Activated CD8-positive, alpha-beta memory T cell treated with anti-CD3 and anti-CD28 coated beads, Interleukin-2, amount 50 U/mL, for 24 hours (primary cell): Measurements from ENCODE around the gene ATXN7L2.

Source experiments
- DNase-seq: peaks from one replicate; pipeline ENCODE4 v3.0.0-alpha.2; 2020; ENCODE audit errors: extremely low read depth

The ATXN7L2 gene

DNA sequence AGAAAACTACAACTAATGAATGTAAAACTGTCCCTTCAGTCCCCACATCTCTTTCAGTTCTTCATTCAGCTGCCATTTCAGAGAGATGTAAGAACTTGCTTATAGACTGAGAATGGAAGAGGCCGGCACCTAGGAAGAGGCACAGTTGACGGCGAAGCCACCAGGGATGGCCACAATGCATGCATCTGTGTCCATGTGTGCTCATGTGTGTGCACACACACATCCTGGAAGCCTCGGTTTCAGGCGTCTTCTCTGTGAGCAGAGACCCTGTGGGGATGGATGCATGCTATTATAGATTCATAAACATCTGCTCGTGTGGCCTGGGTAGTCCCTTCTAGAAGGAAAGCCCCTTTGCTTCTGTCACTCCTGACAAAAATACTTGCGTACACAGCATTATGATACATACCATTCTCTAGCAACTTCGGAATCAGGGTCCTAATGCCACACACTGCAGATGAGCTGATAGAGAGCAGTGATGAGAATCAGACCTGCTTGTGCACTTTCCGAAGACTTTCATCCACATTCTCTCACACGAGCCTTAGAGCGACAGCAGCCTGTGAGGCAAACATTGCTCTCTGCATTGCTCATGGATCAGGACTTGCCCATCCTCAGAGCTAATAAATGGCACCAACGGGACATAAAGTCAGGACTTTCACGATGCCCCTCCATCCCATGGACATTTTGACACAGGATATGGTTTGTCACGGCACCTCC is 43.5 kb downstream of the ATXN7L2 start:
- DNase-seq = no peak

DNA sequence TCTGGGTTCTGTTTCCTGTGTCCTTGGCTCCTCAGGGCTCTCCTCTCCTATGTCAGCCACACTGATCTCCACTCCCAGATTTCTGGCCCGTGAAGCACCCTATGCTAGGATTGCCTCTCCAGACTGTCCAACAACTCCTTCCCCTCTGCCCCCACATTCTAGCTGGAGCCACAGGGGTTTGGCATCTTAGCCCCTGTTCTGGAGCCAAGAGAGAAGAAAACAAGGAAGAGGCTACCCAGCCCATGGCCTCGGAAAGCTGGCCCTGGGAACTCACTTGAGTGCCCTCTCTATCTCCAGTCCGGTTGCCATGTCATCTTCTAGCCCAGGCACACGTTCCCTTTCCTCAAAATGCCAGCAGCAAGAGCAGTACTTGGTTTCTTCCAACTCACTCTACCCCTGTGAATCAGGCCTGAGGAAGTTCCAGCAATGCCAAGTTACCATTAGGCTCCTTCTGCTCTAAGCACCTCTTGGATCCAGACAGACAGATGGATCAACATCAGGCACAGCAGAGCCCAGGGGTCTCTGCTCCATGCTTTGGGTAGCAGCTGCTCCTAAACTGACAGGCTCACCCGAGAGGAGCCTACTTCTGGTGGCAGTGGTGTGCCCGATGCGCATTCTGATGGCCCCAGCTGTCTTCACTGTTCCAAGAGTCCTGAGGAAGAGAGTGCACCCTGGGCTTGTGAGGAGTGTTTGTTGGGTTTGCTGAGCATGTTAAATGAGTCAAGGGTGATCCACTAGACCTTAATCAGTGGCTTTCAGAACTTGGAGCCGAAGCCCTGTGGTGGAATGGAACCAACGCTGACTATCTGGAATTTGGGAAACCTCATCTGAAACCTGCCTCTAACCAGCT is 44.4 kb downstream of the ATXN7L2 start:
- DNase-seq = no peak

DNA sequence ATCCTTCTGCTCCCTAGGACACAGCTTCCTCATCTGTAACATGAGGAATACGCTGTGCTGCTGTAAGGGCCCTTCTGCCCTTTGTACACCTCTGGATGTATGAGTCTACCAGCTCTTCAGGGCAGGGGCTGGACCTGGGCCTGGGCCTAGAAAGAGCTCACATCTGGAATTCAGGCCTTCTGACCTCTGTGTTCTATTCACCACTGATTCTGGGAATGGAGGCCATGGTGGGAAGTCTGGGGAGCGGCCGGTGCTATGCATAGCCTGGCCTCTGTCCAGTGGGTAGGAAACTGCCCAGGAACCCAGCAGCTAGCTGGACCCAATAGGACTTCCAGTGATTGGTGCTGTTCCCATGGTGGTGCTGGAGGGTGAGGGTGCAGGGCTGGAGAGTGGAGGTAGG is 45.0 kb downstream of the ATXN7L2 start:
- DNase-seq = no peak

DNA sequence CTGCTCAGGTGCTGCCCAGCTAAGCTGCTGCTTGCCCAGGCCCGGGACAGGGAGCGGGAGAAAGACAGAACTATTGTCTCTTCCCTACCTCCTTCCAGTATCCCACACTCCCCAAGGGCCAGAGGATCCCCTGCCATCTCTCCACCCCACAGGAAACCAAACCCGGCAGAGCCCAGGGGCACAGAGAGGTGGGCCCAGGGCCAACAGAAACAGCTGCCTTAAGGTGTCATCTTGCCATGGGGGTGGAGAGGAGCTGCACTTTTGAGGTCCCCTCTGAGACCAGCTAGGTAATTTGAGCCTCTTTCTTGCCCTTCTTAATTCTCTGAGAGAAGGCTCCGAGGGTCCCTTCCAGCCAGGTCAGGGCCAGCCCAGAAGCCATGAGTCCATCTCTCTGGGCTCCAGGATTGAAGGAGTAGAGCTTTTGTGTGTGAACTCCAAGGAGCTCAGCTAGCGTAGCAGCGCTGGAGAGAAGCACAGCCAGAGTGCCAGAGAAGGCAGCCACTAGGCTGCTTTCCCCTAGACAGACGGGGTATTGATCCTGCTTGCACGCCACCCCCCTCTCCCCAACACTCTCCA is 46.3 kb downstream of the ATXN7L2 start:
- no peak for DNase-seq

DNA sequence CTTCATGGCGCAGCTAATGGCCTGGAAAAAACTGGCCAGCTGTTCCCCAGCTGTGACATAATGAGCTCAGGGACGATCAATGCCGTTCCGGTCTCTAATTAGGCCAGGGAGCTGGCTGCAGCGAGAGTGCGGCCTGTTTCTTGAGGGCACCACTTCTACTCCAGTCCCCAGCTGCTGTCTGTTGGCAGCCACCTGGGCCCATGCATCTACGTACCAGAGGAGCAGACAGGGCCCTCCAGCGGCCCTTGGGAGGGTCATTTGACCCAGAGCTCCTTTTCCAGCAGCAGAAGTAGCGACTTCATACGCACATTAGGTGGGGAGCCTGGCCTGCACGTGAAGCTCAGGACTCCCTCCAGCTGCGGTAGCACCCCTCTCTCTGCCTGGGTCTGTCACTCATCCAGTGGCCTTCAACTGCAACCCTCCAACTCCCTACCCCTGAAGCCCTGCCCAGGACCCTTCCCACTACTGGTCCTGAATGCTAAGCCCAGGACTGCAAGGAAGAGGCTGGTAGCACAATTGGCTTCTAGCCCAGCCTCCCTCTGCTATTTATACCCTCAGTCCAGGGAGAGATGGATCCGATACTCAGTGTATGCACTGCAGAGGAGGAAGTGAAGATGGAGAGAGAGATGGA is 46.9 kb downstream of the ATXN7L2 start:
- no peak for DNase-seq

DNA sequence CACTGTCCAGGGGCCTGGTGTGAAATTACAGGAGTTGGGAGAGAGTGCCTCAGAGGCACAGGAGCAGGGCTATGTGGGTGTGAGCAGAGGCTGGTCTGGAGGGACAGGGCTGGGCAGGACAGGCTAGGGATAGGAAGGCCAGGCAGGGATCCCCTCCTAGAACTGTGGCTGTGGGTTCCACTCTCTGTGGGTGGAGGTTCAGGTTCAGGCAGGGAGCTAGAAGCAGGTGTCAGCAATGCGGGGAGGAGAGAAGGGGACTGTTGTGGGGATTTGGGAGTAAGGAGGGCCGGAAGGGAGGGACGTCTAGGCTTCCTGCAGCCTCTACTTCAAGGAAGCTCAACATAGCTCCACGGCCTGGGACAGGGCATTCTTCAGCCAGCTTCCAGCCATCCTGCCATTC is 47.7 kb downstream of the ATXN7L2 start:
- DNase-seq = no peak

DNA sequence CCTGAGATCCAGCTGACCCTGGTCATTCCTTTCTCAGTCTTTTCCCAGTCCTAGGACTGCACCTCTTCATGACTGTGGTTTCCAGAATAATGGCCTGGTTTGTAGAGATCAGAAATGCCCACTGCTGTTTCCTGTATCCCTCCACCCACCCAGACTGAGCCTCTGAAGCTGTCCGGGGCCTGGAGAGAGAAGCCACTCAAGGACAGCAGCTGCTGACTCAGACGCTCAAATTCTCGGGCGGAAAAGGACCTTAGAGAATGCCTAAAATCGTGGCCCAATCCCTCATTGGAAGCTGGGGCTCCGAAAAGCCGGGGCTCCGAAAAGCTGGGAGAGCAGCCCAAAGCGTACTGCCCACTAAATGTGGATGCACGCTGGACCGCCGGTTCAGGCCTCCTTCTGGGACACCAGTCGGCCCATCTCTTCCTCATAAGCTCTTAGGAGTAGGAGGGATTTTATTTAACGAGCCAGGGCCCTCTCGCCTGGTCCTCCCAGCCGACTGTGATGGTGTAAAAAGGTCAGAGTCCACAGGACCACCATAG is 48.2 kb downstream of the ATXN7L2 start:
- DNase-seq = no peak

DNA sequence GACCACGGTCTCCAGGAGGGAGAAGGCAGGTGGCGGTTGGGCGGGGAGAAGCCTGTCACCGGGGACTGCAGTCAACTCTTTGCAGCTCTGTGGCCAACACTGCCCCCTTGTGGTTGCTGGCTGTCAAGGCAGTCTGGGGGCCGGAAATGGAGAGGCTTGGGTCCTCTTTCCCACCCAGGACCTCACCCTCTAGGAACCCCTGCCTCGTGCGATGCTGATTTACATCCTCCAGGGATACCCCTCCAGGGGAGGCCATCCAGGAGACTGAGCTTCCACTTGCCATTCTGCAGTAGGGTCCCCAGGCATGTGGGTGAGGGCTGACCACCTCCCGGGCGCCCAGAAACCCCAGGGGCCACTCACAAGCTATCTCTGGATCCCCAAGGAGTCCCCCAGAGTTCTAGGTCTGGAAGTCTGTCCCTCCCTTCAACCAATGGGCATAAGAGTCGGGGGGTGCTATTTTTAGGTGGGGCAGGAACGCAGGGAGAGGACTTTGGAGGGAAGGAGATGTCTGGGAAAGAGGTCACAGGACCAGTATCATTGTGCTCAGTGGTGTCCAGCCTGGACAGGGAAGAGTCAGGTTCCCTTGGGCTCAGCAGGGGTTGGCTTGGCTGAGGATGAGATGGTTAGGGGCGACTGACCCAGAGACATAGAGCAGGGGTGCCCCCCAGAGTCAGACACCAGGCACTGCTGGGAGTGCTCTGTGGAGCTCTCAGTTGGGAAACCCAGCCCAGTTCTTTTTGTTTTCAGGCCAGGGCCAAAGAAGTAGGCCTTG is 48.8 kb downstream of the ATXN7L2 start:
- DNase-seq = peak; percentile 72

DNA sequence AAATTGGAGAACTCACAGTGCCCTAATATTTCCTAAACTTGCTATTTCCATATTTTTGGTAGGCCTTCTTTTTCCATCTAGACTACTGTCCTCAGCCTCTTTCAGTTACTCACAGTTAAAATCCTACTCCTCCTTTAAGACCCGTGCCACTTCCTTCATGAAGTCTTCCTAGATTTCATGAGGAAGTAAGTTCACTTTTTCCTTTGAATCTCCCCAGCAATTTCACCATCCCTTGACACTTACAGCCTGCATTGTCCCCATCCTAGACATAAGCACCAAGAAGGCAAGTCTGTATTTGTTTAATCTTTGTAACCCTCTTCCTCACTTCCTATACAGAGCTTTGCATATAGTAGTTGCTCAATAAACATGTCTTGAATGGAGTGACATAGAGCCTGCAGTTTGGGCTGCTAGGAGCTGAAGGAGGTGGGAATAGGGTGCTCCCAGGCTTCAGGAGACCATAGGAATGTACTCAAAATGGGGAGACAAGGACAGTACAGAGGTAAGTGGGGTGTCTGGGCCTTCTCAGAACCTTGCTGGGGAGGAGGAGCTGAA is 50.7 kb downstream of the ATXN7L2 start:
- DNase-seq = no peak

DNA sequence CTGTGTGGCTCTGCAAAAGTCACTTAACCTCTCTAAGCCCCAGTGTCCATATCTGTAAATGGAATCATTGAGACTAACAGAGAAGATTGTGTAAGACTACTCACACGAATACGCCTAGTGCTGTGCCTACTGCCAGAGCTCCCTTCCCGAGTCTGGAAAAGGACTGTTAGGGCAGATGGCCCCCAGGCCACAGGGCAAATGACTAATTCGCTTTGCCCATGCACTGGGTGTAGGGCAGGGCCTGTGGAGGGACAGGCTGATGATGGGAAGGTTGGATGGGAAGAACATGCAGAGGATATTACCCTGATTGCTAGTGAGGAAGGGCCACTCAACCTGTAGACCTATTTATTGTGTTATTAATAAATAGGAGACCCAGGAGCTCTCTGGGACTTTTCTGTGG is 51.8 kb downstream of the ATXN7L2 start:
- no peak for DNase-seq

DNA sequence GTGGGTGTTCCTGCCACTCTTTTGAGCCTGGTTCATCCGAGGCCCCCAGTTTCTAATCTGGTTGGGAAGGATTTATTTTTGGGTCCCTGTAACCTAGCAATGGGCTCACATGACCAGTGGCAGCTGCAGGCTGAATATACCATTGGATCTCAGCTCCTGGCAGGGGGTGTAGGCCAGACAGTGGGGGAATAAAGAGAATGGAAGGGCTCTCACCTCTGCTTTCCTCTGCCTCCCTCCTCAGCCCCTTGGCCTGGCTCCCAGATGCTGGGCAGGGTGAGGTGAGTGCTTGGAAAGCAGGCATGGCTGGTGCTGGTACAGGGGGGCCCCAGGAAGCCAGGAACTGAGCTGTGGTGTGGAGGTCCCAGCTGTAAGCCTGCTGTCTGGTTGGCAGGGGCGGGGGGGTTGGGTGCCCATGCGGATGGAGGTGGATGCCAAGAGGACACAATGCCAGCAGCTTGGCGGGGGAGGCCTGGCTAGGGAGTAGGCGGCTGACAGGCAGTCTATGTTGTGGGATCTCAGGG is 52.3 kb downstream of the ATXN7L2 start:
- DNase-seq = no peak

DNA sequence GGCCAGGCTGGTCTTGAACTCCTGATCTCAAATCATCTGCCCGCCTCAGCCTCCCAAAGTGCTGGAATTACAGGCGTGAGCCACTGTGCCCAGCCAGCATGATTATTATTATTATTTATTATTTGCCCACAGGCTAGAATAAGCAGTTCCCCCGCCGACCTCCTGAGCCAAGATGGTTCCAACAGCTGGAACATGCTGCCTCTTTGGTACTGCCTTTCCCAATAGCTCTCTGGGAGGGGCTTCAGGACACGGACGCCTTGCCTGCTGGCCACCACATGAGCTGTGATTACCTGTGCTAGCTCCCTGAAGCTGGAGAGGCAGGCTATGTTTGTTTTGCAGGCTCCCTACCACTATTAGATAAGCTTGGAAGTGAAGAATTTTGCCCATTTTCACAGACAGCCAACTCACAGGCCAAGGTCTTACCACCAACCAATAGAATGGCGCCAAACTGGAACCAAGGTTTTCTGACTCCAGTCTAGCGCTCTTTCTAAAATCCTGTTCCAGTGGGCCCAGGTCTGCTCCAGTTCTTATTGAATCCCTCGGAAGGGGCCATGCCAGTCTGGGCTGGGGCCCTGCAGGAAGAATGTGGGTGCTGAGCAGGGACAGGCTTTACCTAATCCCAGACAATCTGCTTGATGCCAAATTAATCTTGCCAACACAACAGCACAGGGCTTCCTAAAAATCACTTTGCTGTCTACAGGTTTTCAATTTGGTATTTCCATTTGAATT is 53.9 kb downstream of the ATXN7L2 start:
- no peak for DNase-seq

DNA sequence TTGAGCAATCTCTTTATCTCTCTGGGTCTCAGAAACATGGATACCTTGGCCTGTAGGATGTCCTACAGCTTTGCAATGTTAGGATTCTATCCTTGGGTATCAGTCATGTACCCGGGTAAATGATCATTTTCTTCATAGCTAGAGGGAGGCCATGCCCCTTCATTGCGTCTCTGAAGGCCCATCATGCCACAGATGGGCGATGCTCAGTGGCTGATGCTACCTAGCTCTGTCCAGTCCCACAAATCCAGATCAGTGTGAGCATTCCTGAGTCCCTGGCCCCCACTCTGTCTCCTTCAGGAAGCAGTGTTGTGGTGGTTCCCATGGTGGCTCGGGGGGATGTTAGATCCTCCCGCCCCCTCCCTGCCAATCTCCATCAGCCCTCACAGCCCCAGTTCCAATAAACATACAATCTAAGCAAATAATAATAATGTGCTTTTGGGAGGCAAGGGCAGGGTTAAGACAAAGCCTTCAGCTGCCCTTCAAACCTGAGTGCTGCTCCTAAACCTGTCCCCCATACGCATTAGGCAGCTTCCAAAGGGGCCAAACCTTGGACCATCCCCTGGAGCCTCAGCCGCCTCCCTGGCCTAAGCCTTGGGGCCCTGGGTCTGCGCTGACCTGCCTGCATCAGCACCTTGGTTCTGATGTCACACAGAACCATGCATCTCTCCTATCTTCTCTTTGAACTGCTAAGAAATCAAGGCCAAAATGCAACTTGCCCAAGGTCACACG is 55.3 kb downstream of the ATXN7L2 start:
- no peak for DNase-seq

DNA sequence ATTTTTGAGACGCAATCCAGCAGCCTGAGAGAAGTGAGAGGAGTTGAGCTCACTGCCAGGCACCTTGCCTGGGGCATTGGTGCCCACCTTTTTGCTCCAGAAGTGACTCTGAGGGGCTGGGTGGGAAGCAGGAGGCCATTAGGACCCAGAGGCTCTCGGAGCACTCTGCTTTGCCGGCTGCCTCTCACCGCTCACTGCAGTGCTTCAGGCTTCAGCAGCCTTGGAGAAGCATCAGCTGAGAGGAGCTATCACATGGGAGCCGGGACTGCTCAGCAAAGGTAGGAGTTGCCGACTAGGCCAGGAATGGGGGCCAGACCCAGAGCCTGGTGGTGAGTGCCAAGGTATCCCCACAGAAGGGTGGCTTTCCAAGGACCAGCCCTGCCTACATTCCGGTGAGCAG is 56.0 kb downstream of the ATXN7L2 start, which contains the start of gene GPR61:
GPR61 (plus strand) TSS at position 197 of the 400 bp plus-strand sequence. CDS start 3,151 bp downstream, outside the sequence.
- no peak for DNase-seq

DNA sequence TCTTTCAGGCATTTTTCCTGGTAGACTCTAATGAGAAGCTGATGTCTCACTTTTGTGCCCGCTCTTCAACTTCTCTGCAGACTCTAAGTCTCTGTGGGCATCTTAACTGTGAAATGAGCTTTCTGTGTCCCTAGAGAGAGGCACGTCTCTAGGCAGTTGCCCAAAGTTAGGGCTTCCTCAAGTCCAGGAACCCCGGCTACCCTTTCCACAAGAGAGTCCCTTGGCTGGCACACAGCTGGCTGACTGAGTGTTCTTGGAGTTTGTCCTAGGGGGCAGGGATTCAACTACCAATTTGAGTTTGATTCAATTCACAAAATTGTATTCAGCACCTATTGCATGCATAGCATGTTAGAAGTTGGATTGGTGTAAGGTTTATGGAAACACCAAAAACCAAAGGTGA is 57.4 kb downstream of the ATXN7L2 start:
- no peak for DNase-seq
